Liver (tissue), 9 donors: ENCODE results near the gene MTX1. TPM values are rescaled to one million over a fixed set of nuclear protein-coding genes. Genes with fewer than 3 reads are reported as not detected.

Experiments
- DNase-seq: peaks from one replicate; pipeline ENCODE4 v3.0.0-alpha.2; 2017; ENCODE audit warnings: low spot score
- H3K27ac ChIP-seq, 2 donors: one replicate each; pipeline ENCODE4 v1.7.0; 2013; ENCODE audit warnings: inconsistent platforms in 2 of 2, low read length in 2 of 2, control low read depth in 1 of 2, low read depth in 1 of 2, mild to moderate bottlenecking in 1 of 2
- H3K27me3 ChIP-seq, 4 donors: one replicate each; pipeline versions ENCODE4 v1.6.1 to v1.7.0; 2013; ENCODE audit warnings: low read length in 3 of 4, inconsistent platforms in 1 of 4, mild to moderate bottlenecking in 1 of 4, moderate library complexity in 1 of 4; ENCODE audit not compliant: control insufficient read depth in 4 of 4, insufficient read depth in 4 of 4
- H3K36me3 ChIP-seq, 4 donors: one replicate each; pipeline versions ENCODE4 v1.6.1 to v1.7.0; 2013; ENCODE audit warnings: low read length in 3 of 4, mild to moderate bottlenecking in 3 of 4, low read depth in 1 of 4, moderate library complexity in 1 of 4; ENCODE audit not compliant: control insufficient read depth in 4 of 4, insufficient read depth in 3 of 4
- H3K4me1 ChIP-seq, 4 donors: one replicate each; pipeline versions ENCODE4 v1.6.1 to v1.7.0; 2013; ENCODE audit warnings: low read length in 3 of 4, mild to moderate bottlenecking in 3 of 4, moderate library complexity in 1 of 4; ENCODE audit not compliant: control insufficient read depth in 4 of 4, insufficient read depth in 4 of 4
- H3K4me3 ChIP-seq, 3 donors: one replicate each; pipeline versions ENCODE4 v1.6.1 to v1.7.0; 2013; ENCODE audit warnings: low read length in 3 of 3, control low read depth in 1 of 3, low read depth in 1 of 3, mild to moderate bottlenecking in 1 of 3
- H3K9ac ChIP-seq, 2 donors: one replicate each; pipeline ENCODE4 v1.7.0; 2013; ENCODE audit warnings: low read length in 2 of 2, mild to moderate bottlenecking in 2 of 2, moderate library complexity in 2 of 2, control low read depth in 1 of 2, low read depth in 1 of 2
- H3K9me3 ChIP-seq, 4 donors: one replicate each; pipeline versions ENCODE4 v1.6.1 to v1.7.0; 2013; ENCODE audit warnings: low read length in 3 of 4; ENCODE audit not compliant: control insufficient read depth in 4 of 4
- ATF3 ChIP-seq: IDR thresholded peaks from 2 replicates; pipeline ENCODE4 v1.6.1; 2016; ENCODE audit warnings: antibody characterized with exemption
- CTCF ChIP-seq: fragments of 150-350 bp; IDR thresholded peaks from 2 replicates; pipeline ENCODE4 v1.5.1; 2017; ENCODE audit warnings: improper control_type of control experiment, low read depth, low read length; ENCODE audit not compliant: missing input control
- FOXA2 ChIP-seq: IDR thresholded peaks from 2 replicates; pipeline ENCODE4 v1.6.1; 2016; ENCODE audit warnings: antibody characterized with exemption
- HNF4G ChIP-seq: IDR thresholded peaks from 2 replicates; pipeline ENCODE4 v1.6.1; 2016; ENCODE audit warnings: antibody characterized with exemption
- JUND ChIP-seq, 2 donors: IDR thresholded peaks; 2 replicates each; pipeline ENCODE4 v1.6.1; 2016; ENCODE audit warnings: antibody characterized with exemption in 2 of 2
- NR2F2 ChIP-seq: IDR thresholded peaks from 2 replicates; pipeline ENCODE4 v1.6.1; 2016; ENCODE audit warnings: antibody characterized with exemption
- RXRA ChIP-seq, 2 donors: IDR thresholded peaks; 2 replicates each; pipeline ENCODE4 v1.6.1; 2017 to 2018; ENCODE audit warnings: antibody characterized with exemption in 2 of 2, mild to moderate bottlenecking in 1 of 2
- TAF1 ChIP-seq: conservative IDR thresholded peaks from 2 replicates; pipeline ENCODE4 v1.6.1; 2016; ENCODE audit warnings: antibody characterized with exemption, mild to moderate bottlenecking
- YY1 ChIP-seq: IDR thresholded peaks from 2 replicates; pipeline ENCODE4 v1.6.1; 2016; ENCODE audit warnings: antibody characterized with exemption, mild to moderate bottlenecking
- ZBTB33 ChIP-seq: IDR thresholded peaks from 2 replicates; pipeline ENCODE4 v1.6.1; 2016; ENCODE audit warnings: antibody characterized with exemption
- WGBS: extraction: QIAGEN DNeasy Blood & Tissue Kit; methylation state at CpG from one replicate; pipeline ENCODE4 v1.1.7; 2013; 5-methylcytosine and 5-hydroxymethylcytosine counted together
- polyA plus RNA-seq, 2 donors: library from polyadenylated mRNA; stranded (reverse) in 1 of 2; unstranded in 1 of 2; fragments of 200-250 nt in 1 of 2; fragments of >200 nt in 1 of 2; fragmentation: Nextera tagmentation in 1 of 2; extraction: Ambion mirVana in 1 of 2; gene quantifications; one replicate each; pipeline versions ENCODE4 v1.2.1 to v1.2.3, GENCODE V29; 2013 to 2015
- total RNA-seq, 2 donors: library from RNA; depleted of rRNA; stranded (reverse); fragments of >200 nt; gene quantifications; one replicate each; pipeline ENCODE4 v1.2.3, GENCODE V29; 2014
- donor health status: healthy.
- donor health status: healthy.
- donor health status: healthy.
- donor health status: healthy.
- donor health status: healthy.

Gene MTX1
- total and polyA plus RNA-seq, 4 donors, result 19.6 to 38.4 (median 28.5) TPM

- TF ChIP-seq CTCF, result no peak
- TF ChIP-seq RXRA (IDR thresholded peaks at IDR 0.05), result no peak
- TF ChIP-seq HNF4G, result no peak
- no peak for TF ChIP-seq YY1
Measured at GRCh38 chr1:155169541-155169940, 39.0 kb upstream of the MTX1 start (continued).

GRCh38 chr1:155170101-155170785 lies 38.3 kb upstream of the MTX1 start:
- H3K9ac ChIP-seq, result no peak overlapping the region
- no peak for DNase-seq
- peaks cover 0 to 11% (median 5%) of the 10 kb centered on the region in 4 donors for H3K36me3 ChIP-seq
- TF ChIP-seq ZBTB33, result no peak
- no peak for TF ChIP-seq HNF4G
- no peak for TF ChIP-seq FOXA2
- no peak for TF ChIP-seq TAF1
- 96% methylated on average over 2 of the region's 2 CpGs for WGBS
- H3K27me3 ChIP-seq, result peaks cover 0 to 3% (median 0%) of the 10 kb centered on the region in 4 donors
- no peak overlapping the region for H3K4me3 ChIP-seq
- H3K9me3 ChIP-seq, result no peaks in the 10 kb centered on the region
- no peak overlapping the region for H3K27ac ChIP-seq
- H3K4me1 ChIP-seq, result peaks cover 0 to 21% (median 15%) of the 10 kb centered on the region in 4 donors

GRCh38 chr1:155170806-155171205 lies 37.7 kb upstream of the MTX1 start:
- Histone ChIP-seq H3K4me3 (no peak overlapping the region), H3K36me3 (peaks cover 0 to 11% (median 5%) of the 10 kb centered on the region in 4 donors), H3K4me1 (peaks cover 0 to 21% (median 15%) of the 10 kb centered on the region in 4 donors), H3K27me3 (peaks cover 0 to 3% (median 0%) of the 10 kb centered on the region in 4 donors), H3K27ac (no peak overlapping the region), H3K9me3 (no peaks in the 10 kb centered on the region), H3K9ac (no peak overlapping the region)
- no peak for DNase-seq
- no peak for TF ChIP-seq FOXA2
- no peak for TF ChIP-seq NR2F2
- no peak for TF ChIP-seq RXRA (IDR thresholded peaks at IDR 0.05)
- no peak for TF ChIP-seq TAF1
- no peak for TF ChIP-seq YY1
- TF ChIP-seq HNF4G, result no peak
- no peak for TF ChIP-seq JUND (IDR thresholded peaks at IDR 0.05)
- TF ChIP-seq CTCF, result no peak
- TF ChIP-seq ATF3, result no peak
- WGBS, result 96% methylated on average over 7 of the region's 7 CpGs
